Hindlimb muscle (tissue), 1 donor: ENCODE results near the gene MIPEP. TPM values are rescaled to one million over a fixed set of nuclear protein-coding genes. Genes with fewer than 3 reads are reported as not detected.

Experiments used
- DNase-seq: peaks from one replicate; pipeline ENCODE4 v3.0.0-alpha.2; 2013
- polyA plus RNA-seq: library from polyadenylated mRNA; unstranded; fragments of 120-200 nt; gene quantifications from one replicate; pipeline ENCODE4 v1.2.1, GENCODE V29; 2013; ENCODE audit not compliant: insufficient read length

Gene MIPEP
- polyA plus RNA-seq, 1 donor: 6.9 TPM

GRCh38 chr13:23744315-23744714, 144.9 kb downstream of the MIPEP start:
- DNase-seq: no peak

- DNase-seq: no peak
Observed at GRCh38 chr13:23743278-23744076, 145.7 kb downstream of the MIPEP start.

- DNase-seq: no peak
Observed at GRCh38 chr13:23741879-23742510, 147.2 kb downstream of the MIPEP start.

DNA sequence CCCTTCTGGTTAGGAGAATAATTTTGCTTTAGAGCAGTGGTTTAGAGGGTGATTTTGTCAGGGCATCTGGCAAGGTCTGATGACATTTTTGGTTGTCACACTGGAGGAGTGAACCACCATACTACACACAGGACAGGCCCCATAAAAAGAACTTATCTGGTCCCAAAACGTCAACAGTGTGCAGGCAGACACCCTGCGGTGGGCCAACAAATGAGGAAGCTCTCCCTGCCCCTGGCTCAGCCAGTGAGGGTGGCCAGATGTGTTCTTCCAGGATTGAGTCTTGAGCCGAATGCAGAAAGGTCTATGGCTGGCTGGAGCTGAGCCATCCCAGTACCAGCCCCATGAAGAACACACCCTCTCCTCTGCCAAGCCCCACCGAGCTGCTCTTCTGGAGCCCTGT, 149.2 kb downstream of the MIPEP start:
- DNase-seq: no peak

GRCh38 chr13:23739596-23739995, 149.6 kb downstream of the MIPEP start:
- no peak for DNase-seq

- no peak for DNase-seq
Observed at GRCh38 chr13:23736541-23736940, 152.7 kb downstream of the MIPEP start.

GRCh38 chr13:23735329-23735728, 153.9 kb downstream of the MIPEP start:
- no peak for DNase-seq

DNA sequence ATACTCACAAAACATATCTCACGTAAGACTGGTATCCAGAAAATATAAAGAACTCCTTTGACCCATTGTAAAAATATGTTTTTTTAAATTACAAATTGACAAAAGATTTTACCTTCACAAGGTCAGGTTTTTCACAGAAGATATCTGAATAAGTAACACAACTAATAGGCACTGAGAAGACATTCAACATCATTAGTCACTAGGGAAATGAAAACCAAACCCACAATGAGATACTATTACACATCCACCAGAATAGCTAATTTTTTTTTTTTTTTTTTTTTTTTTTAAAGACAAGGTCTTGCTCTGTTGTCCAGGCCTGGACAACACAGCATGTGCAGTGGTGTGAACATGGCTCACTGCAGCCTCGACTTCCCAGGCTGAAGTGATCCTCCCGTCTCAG, 157.5 kb downstream of the MIPEP start:
- no peak for DNase-seq

- DNase-seq: no peak
Observed at GRCh38 chr13:23730251-23730650, 158.9 kb downstream of the MIPEP start.

DNA sequence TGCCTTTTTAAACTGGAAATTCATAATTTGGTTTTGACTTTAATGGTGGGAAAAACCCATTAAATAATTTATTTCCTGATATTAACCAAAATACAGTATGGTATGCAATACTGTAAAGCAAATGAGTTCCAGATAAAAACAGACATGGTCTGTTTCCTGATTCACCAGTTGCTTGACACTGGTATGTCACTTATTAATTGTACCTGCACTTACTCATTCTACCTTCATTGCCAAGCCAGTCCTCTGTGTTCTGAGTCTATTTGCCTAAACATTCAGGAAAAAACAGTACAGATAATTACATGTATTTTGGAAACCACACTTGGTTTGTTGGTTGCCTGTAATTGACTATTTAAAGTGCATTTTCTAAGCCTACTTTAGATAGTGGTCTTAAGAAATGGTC, 159.7 kb downstream of the MIPEP start:
- DNase-seq: no peak

- no peak for DNase-seq
Observed at GRCh38 chr13:23728807-23729206, 160.4 kb downstream of the MIPEP start.

- no peak for DNase-seq
Observed at GRCh38 chr13:23725922-23726321, 163.3 kb downstream of the MIPEP start.

GRCh38 chr13:23724196-23724970, 164.8 kb downstream of the MIPEP start:
- no peak for DNase-seq

- no peak for DNase-seq
Observed at GRCh38 chr13:23723471-23723870, 165.7 kb downstream of the MIPEP start.

DNA sequence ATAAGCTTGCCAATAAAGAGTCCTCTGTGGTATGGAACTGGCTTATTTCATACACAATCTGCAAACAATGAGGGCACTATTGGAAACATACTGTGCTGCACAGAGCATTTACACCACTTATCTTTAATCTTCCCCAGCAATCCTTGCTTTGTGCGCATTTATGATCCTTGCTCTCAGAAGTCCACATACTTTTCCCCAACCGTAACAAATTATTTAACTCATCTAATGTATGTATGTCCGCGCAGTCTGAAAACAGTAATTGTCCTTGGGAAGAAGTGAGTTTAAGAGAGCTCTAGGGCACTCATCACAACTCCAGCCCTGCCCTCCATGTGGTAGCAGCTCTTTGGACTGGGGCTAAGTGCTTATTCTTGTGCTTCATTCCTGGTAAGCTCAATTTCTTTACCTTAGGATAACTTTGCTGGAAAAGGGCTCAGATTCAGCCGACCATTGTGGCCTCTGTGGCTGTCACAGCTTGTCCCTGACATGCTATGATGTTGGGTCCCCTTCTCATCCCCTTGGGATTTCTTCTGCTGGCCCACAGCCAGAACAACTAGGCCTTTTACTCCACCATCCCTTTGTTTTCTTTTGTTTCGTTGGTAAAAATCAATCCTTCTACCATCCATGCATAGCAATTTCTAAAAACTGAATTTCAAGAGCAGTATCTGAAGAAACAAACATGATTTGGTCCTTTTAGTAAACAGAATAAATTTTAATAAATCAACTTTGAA, 166.3 kb downstream of the MIPEP start:
- DNase-seq: no peak

GRCh38 chr13:23718996-23719395, 170.2 kb downstream of the MIPEP start:
- no peak for DNase-seq

GRCh38 chr13:23716401-23716800, 172.8 kb downstream of the MIPEP start:
- no peak for DNase-seq

- DNase-seq: no peak
Observed at GRCh38 chr13:23715762-23716235, 173.4 kb downstream of the MIPEP start.

DNA sequence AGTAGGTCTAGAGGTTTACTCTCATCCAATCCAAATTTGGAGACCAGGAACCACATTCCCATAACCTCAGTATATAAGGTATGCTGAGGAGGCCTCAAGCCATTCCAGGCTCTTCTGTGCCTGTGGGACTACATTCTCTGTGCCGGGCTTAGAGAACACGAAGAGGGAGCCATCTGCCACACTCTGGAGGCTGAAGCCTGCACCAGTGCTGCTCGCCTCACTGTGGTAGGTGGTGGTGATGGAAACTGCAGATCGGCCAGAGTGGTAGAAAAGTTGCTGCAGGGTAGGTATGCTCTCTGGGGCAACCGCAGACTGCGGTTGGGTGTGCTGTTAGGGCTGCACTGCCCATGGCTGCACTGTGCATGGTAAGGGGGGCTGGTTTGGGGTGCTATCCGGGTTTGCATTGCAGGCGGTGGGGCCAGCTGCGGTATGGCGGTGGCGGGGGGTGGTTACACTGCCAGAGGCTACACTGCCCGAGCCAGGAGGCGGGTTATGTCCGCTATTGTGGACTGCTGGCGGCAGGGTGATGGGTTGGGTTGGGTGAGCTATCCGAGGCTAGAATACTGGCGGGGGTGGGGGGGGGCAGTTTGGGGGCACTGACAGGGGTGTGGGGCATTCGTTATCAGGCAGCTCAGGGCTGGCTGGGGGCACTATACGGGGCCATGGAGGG, 174.0 kb downstream of the MIPEP start:
- DNase-seq: no peak

GRCh38 chr13:23714672-23715071, 174.5 kb downstream of the MIPEP start:
- DNase-seq: no peak

DNA sequence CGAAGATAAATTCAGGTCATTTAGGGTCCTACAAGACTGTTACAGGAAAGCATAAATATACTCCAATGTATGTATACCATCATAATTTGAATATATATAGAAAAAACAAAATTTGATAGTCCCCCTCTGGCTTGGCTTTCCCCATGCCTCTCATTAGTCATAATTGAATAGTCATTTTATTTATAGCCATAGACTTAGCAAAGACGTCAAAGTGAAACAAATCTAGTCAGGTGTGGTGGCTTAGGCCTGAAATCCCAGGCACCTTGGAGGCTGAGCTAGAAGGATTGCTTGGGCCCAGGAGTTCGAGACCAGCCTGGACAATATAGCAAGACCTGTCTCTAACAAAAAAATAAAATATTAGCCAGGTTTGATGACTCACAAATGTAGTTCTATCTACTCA, 177.8 kb downstream of the MIPEP start:
- no peak for DNase-seq

- DNase-seq: no peak
Observed at GRCh38 chr13:23710366-23710765, 178.8 kb downstream of the MIPEP start.
